HCT116 (cell line): Measurements from ENCODE around the gene AP1AR. TPM values are rescaled to one million over a fixed set of nuclear protein-coding genes. Genes with fewer than 3 reads are reported as not detected.

ENCODE experiments used
- ATAC-seq: fragments of 200-7000 bp; cut with Tn5 transposase; 2 replicates; pipeline ENCODE4 v1.9.1; 2020; ENCODE audit warnings: mild to moderate bottlenecking, moderate library complexity
- BruUV-seq: library from RNA; stranded (reverse); fragments of 400-500 nt; replicated peaks from 2 replicates; lab custom pipeline; 2021; lab: Mats Ljungman, UMichigan
- CTCF ChIA-PET: fragments of 300-600 bp; sonication (Branson Sonifier 250); formaldehyde crosslinking; loops from one replicate; lab custom pipeline; 2021; ENCODE audit warnings: antibody characterized with exemption; lab: Charles Lee
- POLR2A ChIA-PET: fragments of 300-600, 350-600 bp; sonication (Branson Sonifier 250); formaldehyde crosslinking; loops from one replicate; lab custom pipeline; 2021; ENCODE audit warnings: antibody characterized with exemption; lab: Charles Lee
- RAD21 ChIA-PET, 2 experiments: fragments of 300-600 bp; sonication (Branson Sonifier 250); formaldehyde crosslinking; loops; one replicate each; lab custom pipeline; 2023; ENCODE audit warnings: low total read pairs in 2 of 2; ENCODE audit not compliant: uncharacterized antibody in 2 of 2, unreplicated experiment in 2 of 2, low non-redundant PET in 1 of 2; lab: Charles Lee
- DNase-seq: peaks from one replicate; pipeline ENCODE4 v3.0.0-alpha.2; 2010; ENCODE audit warnings: low read depth, low spot score
- H2AFZ ChIP-seq: fragments of 200-600 bp; shearing (Covaris generic), sonication (generic); 2 replicates; pipeline ENCODE4 v1.6.1; 2017; ENCODE audit warnings: low read depth, mixed run types, mixed read lengths, antibody characterized with exemption, low read length; ENCODE audit not compliant: poor library complexity, severe bottlenecking
- H3K27ac ChIP-seq: 2 replicates; pipeline ENCODE4 v1.5.1; 2012; ENCODE audit warnings: low read depth, low read length
- H3K27me3 ChIP-seq: fragments of 200-600 bp; sonication (generic); 2 replicates; pipeline ENCODE4 v1.6.1; 2016; ENCODE audit warnings: mixed run types, low read length, mixed read lengths; ENCODE audit not compliant: insufficient read depth
- H3K36me3 ChIP-seq, 2 experiments: fragments of 200-500 bp in 1 of 2; fragments of 200-600 bp in 1 of 2; sonication (Bioruptor generic) in 1 of 2; sonication (generic) in 1 of 2; 2 replicates each; pipeline versions ENCODE4 v1.5.1 to v1.6.1; 2014 to 2016; ENCODE audit warnings: low read length in 2 of 2, inconsistent platforms in 1 of 2, mixed read lengths in 1 of 2, mixed run types in 1 of 2; ENCODE audit not compliant: insufficient read depth in 2 of 2, control insufficient read depth in 1 of 2
- H3K4me1 ChIP-seq, 2 experiments: fragments of 200-600 bp in 1 of 2; sonication (generic) in 1 of 2; 2 replicates each; pipeline versions ENCODE4 v1.5.1 to v1.6.1; 2012 to 2017; ENCODE audit warnings: low read length in 2 of 2, inconsistent platforms in 1 of 2, mild to moderate bottlenecking in 1 of 2, mixed read lengths in 1 of 2, mixed run types in 1 of 2, moderate library complexity in 1 of 2; ENCODE audit not compliant: insufficient read depth in 2 of 2, control insufficient read depth in 1 of 2
- H3K4me2 ChIP-seq: fragments of 200-600 bp; sonication (generic); 2 replicates; pipeline ENCODE4 v1.6.1; 2017; ENCODE audit warnings: mixed run types, low read length, mixed read lengths
- H3K4me3 ChIP-seq, 2 experiments: fragments of 200-600 bp in 1 of 2; sonication (generic) in 1 of 2; replicated peaks in 1 of 2; 2 replicates each; pipeline ENCODE4 v1.5.1; 2011 to 2016; ENCODE audit warnings: low read length in 2 of 2, control low read depth in 1 of 2, low read depth in 1 of 2, mild to moderate bottlenecking in 1 of 2, mixed read lengths in 1 of 2, mixed run types in 1 of 2
- H3K79me2 ChIP-seq: fragments of 200-600 bp; sonication (generic); 2 replicates; pipeline ENCODE4 v1.6.1; 2017; ENCODE audit warnings: mild to moderate bottlenecking, mixed run types, low read length, moderate library complexity, mixed read lengths; ENCODE audit not compliant: insufficient read depth
- H3K9ac ChIP-seq: fragments of 200-600 bp; sonication (generic); 2 replicates; pipeline ENCODE4 v1.6.1; 2016; ENCODE audit warnings: low read length, mixed read lengths
- H3K9me2 ChIP-seq: fragments of 200-600 bp; sonication (generic), shearing (Covaris generic); 2 replicates; pipeline ENCODE4 v1.6.1; 2017; ENCODE audit warnings: mixed run types, mild to moderate bottlenecking, moderate library complexity; ENCODE audit not compliant: insufficient read depth
- H3K9me3 ChIP-seq, 2 experiments: fragments of 200-500 bp in 1 of 2; fragments of 200-600 bp in 1 of 2; sonication (Bioruptor generic) in 1 of 2; sonication (generic) in 1 of 2; 2 replicates each; pipeline ENCODE4 v1.6.1; 2014 to 2017; ENCODE audit warnings: low read length in 2 of 2, mixed read lengths in 2 of 2, inconsistent platforms in 1 of 2, low read depth in 1 of 2, mild to moderate bottlenecking in 1 of 2, mixed run types in 1 of 2, moderate library complexity in 1 of 2; ENCODE audit not compliant: control insufficient read depth in 1 of 2, insufficient read depth in 1 of 2
- H4K20me1 ChIP-seq: fragments of 200-600 bp; sonication (generic), shearing (Covaris generic); 2 replicates; pipeline ENCODE4 v1.6.1; 2017; ENCODE audit warnings: mixed run types, mild to moderate bottlenecking, moderate library complexity; ENCODE audit not compliant: insufficient read depth
- CTCF ChIP-seq, 3 experiments: fragments of 200-600 bp in 1 of 3; sonication (generic) in 1 of 3; IDR thresholded peaks in 2 of 3; conservative IDR thresholded peaks in 1 of 3; 2 replicates each; pipeline ENCODE4 v1.5.1; 2012 to 2017; ENCODE audit warnings: low read depth in 2 of 3, low read length in 2 of 3, antibody characterized with exemption in 1 of 3, borderline replicate concordance in 1 of 3, control low read depth in 1 of 3, mild to moderate bottlenecking in 1 of 3, mixed read lengths in 1 of 3, mixed run types in 1 of 3, moderate library complexity in 1 of 3; ENCODE audit not compliant: insufficient read depth in 1 of 3
- FOSL1 ChIP-seq: IDR thresholded peaks from 2 replicates; pipeline ENCODE4 v1.6.1; 2012; ENCODE audit warnings: low read depth
- MAX ChIP-seq: IDR thresholded peaks from 2 replicates; pipeline ENCODE4 v1.6.1; 2012
- REST ChIP-seq: IDR thresholded peaks from 2 replicates; pipeline ENCODE4 v1.6.1; 2012; ENCODE audit warnings: low read depth
- SP1 ChIP-seq: IDR thresholded peaks from 2 replicates; pipeline ENCODE4 v1.6.1; 2012; ENCODE audit warnings: low read depth
- SRF ChIP-seq: IDR thresholded peaks from 2 replicates; pipeline ENCODE4 v1.6.1; 2012; ENCODE audit warnings: low read depth
- ZFX ChIP-seq: fragments of 450-650 bp; IDR thresholded peaks from 2 replicates; pipeline ENCODE4 v1.6.1; 2017
- intact Hi-C: fragments of 100-400 bp; cut with micrococcal nuclease; formaldehyde crosslinking; loops from 2 replicates; pipeline ENCODE4 v1.10.0; 2022
- total RNA-seq: library from RNA; stranded (reverse); gene quantifications from one replicate; pipeline ENCODE4 v1.2.1, GENCODE V29; 2021; ENCODE audit not compliant: unreplicated experiment

Gene AP1AR
- total RNA-seq, 1 experiment from 2014 or later, result 56.7 TPM

GRCh38 chr4:112279025-112279881, 47.7 kb downstream of the AP1AR start:
- Histone ChIP-seq H3K79me2 (peaks cover 97% of the 10 kb centered on the region), H3K9me3 (no peaks in the 10 kb centered on the region), H3K4me1 (peaks cover 3 to 4% of the 10 kb centered on the region in 2 experiments; a peak in 3 of 4 replicates), H3K4me2 (no peak overlapping the region), H3K36me3 (peaks cover 0 to 25% of the 10 kb centered on the region in 2 experiments; a peak in 2 of 4 replicates), H3K4me3 (no peak overlapping the region), H4K20me1 (no peaks in the 10 kb centered on the region; the same call in 1 of the 2 replicates), H3K9me2 (no peaks in the 10 kb centered on the region), H3K27me3 (no peaks in the 10 kb centered on the region), H2AFZ (no peak overlapping the region), H3K9ac (no peak overlapping the region), H3K27ac (no peak overlapping the region)
- BruUV-seq, result no TSS peak
- RAD21 ChIA-PET, result no interaction called here
- intact Hi-C loops, result no loop called here
- CTCF ChIA-PET, result no interaction called here
- no peak for TF ChIP-seq ZFX
- no peak for TF ChIP-seq CTCF (IDR thresholded peaks at IDR 0.05 in 2 of 3, conservative IDR thresholded peaks at IDR 0.05 in 1 of 3; ENCODE audit: borderline replicate concordance in 1 of 3, insufficient read depth in 1 of 3, low read depth in 2 of 3, low read length in 2 of 3)
- TF ChIP-seq SRF, result no peak
- no peak for TF ChIP-seq MAX
- no peak for TF ChIP-seq FOSL1
- TF ChIP-seq SP1, result no peak
- no peak for TF ChIP-seq REST
- DNase-seq, result no peak
- ATAC-seq, result no peak
- POLR2A ChIA-PET, result interaction anchor here (0.7 kb wide), 1 partner anchor 211 kb away, joined by 3 read pairs; no protein-coding TSS in a partner anchor
